Activated T-cell treated with anti-CD3 and anti-CD28 coated beads for 24 hours (primary cell): ENCODE measurements around the gene HOXA3.

ENCODE experiments used
- DNase-seq: peaks from one replicate; pipeline ENCODE4 v3.0.0-alpha.2; 2020; ENCODE audit warnings: low read depth

HOXA3 gene

DNA sequence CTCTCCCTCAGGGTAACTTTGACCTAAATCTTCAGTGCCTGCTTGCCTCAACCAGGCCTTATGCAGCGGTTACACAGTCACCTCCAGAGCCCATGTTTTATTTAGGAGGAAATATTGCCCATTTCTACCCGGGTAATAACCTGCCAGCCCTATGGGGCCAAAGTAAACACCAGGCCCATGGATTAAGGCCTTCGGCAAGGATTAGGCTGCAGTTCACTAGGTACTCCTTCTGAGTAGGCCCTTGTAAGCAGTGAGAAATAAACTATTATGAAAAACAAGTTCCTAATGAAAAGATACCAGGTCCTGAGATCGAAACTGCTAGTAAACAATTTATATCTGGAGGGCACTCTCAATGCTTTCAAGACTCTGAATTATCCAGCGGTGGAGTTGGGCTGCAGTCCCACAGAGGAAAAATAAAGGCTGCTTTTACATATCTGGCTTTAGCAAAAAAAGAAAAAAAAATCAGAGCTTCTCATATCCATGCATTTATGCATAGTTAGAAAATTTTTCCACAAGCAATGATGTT, 25.5 kb upstream of the HOXA3 start:
- no peak for DNase-seq

DNA sequence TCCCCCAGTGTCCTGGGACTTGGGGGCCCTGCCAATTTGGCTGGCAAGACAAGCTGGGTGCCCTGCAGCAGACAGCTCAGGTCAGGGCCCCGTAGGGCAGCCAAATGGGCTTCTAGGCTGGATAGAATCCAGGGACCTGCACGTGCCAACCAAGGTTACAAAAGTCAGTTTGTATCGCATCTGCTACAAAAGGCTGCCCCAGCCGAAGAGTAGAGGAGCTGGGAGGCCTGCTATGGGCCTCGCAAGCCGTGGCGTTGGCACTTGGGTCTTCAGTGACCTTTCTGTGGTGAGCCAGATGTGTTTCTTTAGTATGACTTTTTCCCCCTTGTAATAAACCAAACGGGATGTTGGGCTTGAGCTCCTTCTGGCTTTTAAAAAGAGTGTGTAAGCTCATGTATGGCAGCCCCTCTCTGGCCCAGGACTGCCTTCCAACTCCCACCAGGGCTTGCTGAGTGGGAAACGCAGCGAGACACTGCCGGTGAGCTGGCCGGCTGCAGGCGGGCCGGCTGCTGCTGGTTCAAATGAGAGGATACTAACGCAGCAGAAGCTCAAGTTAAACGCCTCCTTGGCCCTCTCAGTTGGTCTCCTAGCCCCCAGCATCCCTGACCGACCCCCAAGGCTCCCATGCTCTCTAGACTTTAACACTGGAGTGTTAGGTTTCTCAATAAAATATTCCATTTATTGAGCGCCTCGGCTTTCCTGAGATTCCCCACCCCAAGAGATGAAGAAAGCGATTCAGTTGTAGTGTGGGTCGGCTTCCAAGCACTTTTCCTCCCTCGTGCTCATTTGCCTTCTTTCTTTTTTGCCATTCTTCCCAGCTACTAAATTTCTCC, 24.8 kb upstream of the HOXA3 start:
- no peak for DNase-seq

DNA sequence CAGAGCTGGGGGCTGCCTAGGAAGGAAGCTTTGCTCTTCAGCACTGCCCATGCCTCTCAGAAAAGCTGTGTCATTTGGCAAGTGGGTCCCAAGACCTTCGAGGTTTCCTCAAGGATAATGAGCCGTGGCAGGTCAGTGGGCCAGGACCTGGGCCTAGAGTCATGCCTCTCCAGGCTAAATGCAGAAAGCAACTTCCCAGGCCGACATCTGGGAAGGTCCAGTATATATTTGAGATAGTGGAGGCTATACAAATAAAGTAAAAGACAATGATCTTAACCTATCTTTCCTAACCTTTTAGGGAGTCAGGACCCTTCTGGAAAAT, 24.1 kb upstream of the HOXA3 start:
- DNase-seq = no peak

DNA sequence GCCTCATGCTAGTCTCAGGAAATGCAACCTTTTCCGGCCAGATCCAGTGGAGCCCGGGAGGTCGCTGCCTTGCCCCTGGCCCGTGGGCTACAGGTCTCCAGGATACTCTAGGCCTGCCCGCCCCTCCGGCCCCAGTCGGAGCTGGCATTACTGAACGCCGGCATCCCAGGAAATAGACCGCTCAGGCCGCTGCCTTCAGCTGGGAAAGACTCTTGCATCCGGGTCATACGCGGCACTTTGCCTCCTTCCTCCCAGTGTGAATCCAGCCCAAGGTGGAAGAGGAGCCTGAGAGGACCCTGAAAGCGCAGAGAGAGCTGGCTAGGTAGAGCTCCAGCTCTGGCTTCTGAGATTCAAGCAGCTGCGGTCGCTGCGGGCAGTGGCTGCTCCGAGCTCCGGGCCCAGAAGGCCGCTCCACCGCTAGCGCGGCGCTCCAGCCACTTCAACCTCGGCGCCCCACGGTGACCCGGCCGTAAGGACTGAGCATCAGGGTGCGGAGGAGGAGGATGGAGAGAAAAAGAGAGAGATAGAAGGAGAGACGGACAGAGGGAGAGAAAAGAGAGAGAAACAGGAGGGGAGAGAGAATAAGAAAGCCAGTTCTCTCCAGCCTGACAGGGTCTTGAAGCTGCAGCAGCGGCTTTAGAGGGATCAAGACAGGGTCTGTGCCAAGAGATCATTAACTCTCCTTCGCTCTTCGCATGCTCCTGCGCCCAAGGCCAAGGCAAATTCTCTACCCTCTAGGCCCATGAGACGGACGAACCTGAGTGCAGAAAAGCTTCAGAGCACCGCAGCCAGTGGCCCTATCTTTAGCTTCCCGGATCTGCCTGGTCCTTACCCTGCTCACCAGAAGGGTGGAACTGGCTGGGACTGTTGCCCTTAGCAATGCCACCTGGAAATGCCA, 23.5 kb upstream of the HOXA3 start:
- DNase-seq = no peak

DNA sequence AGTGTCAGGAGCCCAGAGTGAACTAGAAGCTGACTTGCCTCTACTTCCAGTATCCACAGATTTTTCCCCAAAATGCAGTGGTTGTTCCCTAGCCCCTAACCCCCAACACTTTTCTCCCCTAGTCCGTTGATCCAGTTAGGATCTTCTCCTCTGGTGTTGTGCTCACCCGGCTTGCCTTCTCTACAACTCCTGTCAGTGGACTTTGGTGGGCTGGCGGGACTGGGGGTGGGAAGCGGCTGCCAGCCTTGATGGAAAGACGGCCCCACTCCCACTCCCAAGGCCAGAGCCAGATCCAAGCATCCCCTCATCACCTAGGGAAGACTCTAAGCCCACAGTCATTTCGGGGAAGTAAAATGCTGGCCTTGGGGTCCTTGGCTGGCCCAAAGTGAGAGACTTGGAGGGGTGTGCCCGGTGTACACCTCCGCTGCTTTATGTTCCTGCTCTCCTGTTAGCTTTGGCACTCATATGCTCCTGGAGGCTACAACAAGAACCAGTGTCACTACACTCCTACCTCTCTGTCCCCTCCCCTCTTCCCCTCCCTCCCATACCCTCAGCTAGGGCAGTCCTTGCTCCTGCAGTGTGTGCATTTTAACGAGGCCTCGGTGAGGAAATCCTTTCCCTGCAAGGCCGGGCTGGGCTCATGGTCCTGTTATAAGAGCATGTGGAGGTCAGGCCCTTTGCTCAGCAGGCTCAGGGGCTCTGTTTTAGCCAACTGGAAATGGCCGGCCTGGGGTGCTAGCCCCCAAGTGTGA, 22.7 kb upstream of the HOXA3 start:
- no peak for DNase-seq

DNA sequence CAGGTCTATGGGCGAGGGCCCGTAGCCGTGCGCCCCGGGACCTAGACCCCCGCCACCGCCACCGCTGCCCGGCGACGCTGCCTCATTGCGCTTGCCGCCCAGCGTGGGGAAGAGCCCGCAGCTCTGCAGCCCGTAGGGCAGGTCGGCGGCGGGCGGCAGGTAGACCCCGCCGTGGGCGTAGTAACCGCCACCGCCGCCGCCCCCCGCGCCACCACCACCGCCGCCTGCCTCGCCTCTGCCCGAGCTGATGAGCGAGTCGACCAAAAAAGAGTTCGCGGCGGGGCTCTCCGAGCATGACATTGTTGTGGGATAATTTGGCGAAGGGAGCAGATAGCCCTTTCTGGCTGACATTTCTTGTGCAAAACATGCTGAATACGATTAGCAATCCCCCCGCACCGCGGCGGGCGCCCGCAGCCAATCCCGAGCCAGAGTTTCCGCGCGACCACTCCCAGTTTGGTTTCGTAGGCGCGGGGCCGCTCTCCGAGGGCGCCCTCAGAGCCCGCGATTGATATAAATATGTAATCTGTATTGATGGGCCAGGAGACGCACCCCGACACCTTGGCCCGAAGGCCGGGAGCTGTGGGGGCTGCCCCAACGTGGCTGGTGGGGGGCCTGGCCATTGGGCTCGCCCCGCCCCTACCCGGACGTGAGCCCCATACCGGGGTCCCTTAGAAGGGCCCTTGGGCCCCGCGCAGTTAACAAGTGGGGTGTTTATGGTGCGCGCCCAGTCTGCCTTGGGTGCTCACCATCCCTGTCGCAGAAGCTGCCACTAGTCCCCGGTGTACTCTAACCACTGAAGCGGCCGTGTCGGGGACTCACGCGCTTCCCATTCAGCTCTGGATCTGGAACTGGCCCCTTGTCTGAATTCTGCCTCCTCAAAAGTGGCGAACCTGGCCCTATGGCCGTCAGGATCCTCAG, 21.8 kb upstream of the HOXA3 start, which contains the start of gene HOXA10:
Gene HOXA10 (minus strand): TSS at position 365 of the 918 bp plus-strand sequence. CDS start 14 bp downstream, at position 351.
- no peak for DNase-seq

DNA sequence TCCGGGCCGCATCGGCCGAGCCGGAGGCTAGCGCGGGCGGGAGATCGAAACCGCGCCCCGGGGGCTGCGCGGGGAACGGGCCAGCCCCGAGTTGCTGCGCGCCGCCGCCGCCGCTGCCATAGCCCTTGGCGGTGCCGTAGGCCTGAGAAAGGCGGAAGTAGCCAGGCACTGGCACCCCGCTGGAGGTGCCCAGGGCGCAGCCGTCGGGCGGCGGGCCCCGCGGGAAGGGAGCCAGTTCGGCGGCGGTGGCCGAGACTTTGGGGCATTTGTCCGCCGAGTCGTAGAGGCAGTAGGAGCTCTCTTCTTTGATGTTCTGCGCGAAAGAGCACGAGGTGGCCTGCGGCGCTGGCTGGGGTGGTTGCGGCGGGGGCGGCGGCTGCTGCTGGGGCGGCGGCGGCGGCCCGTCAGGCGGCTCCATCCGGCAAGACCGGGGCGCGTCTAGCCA, 21.1 kb upstream of the HOXA3 start:
- no peak for DNase-seq

DNA sequence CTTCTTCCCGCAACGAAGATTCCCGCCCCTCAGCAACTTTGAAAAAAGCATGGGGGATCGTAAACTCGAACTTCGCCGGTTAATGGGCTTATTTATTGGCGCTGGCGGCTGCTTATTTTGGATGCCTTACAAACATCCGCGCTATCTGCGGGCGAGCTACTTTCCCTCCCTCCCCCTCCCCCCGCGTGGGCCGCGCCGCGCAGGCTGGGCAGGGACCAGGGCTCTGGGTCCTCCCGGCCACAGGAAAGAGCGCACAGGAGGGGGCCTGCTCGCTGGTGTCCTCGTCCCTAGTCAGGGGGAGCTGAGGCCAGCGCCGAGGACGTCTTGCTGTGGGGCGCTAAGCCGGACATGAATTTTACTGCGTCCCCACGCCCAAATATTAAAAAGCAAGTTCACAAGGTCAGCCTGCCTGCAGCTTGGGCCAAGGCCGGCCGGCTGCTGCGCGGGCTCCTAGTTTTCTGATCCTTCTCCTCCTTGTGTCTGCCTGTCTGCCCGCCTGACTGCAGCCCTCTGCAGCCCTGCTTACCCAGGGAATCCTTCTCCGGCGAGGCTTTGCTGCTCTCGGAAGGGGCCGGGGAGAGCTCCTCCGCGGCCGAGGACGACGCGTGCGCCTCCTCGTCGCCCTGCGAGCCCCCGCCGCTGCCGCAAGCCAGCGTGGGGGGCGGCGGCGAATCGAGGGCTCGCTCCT, 20.6 kb upstream of the HOXA3 start:
- DNase-seq = no peak

DNA sequence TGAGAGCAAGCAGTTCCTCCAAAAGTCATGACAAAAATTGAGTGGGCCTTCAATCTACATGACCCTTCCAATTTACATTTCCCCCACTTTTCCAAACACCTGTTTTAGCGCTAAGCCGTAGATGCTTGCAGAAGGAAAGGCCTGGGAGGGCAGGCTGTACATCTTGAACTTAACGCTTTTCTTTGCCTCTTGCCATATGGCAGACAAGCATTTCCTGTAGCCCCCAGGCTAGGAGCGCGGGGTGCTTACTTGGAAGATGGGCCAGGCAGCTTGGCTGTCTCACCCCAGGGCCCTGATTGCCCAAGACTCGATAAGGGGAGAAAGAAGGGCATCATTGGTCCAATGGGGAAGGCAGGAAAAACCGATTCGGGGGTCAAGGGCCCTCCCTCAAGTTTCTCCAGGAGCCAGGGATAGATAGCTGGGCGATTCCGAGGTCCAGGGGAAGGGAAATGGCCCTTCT, 20.0 kb upstream of the HOXA3 start:
- no peak for DNase-seq

DNA sequence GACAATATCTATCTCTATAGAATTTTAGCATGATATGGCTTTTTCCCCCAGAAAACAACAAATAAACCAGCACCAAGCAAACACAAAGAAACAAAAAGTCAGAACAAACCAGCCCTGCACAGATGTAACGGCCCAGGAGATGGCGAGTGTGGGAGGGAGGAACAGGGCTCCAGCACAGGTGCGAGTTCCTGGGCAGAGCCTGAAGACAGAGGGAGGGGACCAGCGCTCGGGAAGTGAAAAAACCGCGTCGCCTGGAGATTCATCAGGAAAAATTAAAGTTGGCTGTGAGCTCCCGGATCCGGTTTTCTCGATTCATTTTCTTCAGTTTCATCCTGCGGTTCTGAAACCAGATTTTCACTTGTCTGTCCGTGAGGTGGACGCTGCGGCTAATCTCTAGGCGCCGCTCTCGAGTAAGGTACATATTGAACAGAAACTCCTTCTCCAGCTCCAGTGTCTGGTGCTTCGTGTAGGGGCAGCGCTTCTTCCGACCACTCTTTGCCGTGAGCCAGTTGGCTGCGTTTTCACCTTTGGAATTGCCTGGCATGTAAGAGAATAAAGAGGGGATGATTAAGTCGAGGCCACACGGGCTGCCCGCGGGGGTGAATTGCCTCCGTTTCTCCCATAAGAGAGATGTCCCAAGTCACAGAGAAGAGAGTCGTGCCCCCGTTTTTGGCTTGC, 19.4 kb upstream of the HOXA3 start:
- no peak for DNase-seq

DNA sequence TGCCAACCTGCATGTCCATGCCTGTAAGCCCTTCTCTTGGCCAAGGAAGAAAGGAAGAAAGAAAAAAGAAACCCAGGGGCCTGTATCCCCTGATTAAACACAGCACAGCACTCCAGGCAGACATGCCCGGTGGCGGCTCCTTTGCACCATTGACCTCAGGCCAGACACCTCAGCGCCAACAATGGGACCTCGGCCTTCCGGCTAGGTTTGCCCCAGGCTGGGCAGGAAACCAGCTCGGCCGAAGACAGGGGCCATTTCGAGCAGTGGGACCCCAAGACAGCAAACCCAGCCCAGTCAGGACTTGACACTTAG, 18.9 kb upstream of the HOXA3 start:
- no peak for DNase-seq

DNA sequence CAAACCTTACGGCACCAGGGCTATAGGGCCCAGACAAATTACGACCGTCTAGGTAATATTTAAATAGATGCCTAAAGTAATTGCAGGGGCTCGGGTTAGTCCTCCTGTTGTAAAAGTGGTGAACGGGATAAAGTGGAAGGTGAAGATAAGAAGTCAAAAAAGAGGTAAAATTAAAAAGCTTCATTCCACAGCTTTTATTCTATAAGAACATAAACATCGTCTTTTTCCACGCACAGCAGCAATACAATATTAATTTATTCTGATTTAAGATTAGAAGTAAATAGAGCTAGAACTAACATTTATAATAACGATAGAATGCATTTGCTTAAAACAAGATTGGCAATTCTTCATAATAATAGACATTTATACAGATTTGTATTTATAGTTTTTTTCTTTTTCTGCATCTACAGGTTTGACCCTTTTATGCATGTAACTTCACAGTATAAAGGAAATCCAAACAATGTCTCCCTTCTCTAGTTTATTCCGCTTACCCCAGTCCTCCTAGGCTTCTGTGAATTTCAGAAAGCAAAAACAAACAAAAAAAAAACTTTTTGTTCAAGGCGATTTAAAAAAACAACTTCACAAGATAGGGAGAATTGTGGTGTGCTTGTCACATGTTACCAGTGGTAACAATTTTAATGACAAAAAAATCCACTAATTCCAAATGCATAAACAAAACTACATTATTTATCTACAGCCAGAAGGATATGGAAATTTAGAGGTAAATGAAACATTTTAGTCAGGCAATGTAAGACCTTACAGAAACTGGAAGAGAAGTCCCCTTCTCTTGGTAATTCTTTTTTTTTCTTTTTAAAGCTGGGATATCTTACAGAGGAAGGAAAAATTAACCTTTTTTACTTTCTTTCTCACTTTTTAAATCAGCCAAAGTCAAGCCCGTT, 18.3 kb upstream of the HOXA3 start:
- DNase-seq = no peak

DNA sequence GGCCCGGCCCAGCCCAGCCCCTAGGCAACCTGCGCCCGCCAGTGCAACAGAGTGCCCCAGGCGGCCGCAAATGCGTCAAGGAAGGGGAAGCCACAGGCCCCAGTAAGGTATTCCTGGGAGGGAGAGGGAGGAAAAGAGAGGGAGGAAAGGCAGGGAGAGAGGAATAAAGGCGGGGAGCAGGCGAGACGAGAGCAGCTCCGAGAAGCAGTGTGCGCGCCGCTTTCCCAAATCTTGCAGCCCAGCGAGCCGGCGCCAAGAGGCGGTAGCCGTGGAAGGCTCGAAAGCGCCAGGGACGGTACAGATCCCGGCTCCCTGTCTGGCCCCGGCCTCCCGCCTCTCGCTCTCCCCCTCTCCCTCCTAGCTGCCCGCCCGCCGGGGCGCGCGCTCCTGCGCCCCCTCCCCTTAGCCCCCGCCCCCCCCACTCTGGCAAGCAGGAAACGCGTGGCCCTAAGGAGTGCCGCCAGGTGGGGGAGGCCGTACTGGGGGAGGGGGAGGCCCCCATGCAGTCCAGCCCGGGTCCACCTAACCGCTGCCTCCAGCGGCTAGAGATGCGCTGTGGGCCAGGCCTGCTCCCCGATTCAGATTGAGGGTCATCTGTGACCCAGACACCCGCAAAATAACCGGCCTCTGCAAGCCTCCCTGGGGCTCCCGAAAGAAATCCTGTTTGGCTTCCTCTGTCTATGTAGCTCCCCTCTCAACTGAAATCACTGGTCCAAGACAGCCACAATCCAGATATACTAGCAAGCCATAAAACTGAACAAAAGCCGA, 17.5 kb upstream of the HOXA3 start:
- no peak for DNase-seq

DNA sequence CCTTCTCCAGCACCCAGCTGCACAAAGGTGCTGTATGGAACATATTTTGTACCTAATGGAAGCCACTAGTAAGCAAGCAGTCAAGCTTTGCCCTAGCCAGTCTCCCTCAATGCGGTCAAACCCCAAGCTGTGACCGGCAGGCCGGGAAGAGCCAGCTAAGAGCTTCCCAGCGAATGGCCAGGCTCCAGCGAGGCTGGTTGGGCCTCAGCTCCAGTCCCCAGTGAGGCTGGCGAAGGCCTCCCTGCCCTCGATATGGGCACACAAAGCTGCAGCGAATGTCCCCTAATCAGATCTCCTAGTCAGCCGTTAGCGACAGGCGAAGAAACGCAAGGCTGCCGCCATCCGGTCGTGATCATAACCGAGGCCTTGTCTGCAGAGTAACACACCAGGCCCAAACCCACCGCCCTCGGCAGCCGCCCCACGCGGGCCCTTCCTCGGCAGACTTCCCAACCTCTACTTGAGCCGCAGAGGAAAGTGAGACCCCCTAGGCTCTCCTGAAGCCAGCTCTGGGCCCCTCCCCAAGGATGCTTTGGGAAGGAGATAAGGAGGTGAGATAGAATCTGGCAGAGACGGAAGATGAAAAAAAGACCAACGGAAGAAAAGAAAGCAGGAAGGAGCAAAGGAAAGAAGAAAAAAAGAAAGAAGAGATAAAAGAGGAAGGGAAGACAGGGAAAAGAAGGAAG, 16.0 kb upstream of the HOXA3 start:
- DNase-seq = no peak

DNA sequence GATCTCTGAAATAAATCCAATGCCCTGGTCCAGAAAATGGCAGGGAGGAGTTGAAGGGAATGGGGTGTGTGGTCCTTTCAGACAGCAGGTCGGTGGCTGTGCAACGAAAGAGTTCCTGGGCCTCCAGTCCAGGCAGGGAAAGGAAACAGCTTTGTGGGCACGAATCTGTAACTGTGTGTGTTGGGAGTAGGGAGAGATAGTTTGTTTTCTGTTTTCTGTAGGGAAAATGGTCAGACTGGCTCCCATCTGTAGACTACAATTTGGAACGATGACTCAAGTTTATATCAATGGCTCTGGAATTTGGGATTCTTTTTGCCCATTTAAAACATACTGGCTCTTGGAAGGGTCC, 15.5 kb upstream of the HOXA3 start:
- DNase-seq = no peak

DNA sequence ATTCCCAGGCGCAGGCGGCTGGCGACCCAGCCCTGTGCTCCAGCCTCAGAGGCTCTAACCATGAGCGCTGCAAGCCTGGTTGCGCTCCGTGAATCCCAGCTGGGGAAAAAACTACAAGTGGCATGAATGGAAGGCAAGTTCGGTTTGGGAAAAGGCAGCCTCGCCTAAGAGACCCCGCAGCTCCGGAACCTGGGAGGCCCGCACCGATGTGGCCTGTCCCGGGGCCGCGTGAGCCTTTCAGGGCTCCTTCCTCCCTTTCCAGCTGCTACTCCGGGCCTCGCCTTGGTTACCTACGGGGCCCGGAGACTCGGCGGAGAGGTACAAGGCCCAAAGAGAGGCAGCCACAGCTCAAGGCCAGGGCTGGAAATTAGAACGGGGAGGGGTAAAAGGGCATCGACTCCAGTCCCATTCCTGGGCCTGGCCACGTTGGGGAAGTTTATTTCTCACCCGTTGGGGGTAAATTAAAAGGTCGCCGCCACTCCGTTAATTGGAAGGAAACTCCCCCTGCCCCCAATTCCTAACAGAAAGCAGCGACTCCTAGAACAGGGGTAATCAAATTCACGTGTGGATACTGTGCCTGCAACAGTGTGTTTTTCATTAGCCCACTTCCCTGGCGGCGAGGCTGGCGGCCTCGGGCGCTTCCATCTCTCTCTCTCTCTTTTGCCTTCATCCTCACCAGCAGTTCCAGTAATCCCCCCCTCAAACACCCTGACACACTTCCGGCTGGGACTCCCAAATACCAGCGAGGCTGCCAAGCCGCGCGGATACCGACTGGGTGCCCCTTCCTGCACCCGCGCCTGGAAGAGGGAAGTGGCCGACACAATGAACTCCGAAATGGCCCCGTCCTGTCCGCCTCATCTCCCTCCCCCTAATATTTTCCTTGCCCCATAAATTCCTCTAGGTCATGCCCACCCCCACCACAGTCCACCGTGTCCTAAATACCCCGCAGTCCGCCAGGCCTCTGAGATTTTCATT, 14.4 kb upstream of the HOXA3 start:
- DNase-seq = no peak
